Amniotic epithelial cell (primary cell): ENCODE measurements around the gene SUPT3H.
A peak's percentile ranks its signal among the peaks of the same experiment; 100 is the strongest.
"Not testable (repeated sequence)": the region's sequence is repeated elsewhere in the genome, so short reads cannot be mapped to it uniquely, and the experiment has no call there.

Experiments used
- DNase-seq: peaks from one replicate; pipeline ENCODE4 v3.0.0-alpha.2; 2010; ENCODE audit warnings: low read depth

SUPT3H gene

GRCh38 chr6:45255434-45255833, 122.3 kb downstream of the SUPT3H start:
- DNase-seq = no peak

DNA sequence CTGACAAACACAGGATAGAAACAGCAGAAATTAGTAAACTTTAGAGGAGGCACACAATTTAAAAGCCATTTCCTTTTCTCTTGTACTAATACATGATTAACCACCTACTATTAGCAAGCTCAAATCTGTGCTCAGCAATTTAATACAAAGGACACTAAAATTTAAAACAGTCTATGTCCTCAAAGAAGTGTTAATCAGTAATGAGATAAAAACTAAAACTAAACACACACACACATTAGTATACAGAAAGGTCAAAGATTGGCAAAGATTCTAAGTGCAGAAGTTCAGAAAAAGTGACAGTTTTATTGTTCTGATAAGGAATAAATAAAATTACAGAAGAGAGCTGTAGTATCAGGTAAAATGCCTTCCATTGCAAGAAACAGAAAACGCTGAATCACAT, 123.5 kb downstream of the SUPT3H start:
- DNase-seq = no peak

GRCh38 chr6:45253453-45253852, 124.3 kb downstream of the SUPT3H start:
- no peak for DNase-seq

DNA sequence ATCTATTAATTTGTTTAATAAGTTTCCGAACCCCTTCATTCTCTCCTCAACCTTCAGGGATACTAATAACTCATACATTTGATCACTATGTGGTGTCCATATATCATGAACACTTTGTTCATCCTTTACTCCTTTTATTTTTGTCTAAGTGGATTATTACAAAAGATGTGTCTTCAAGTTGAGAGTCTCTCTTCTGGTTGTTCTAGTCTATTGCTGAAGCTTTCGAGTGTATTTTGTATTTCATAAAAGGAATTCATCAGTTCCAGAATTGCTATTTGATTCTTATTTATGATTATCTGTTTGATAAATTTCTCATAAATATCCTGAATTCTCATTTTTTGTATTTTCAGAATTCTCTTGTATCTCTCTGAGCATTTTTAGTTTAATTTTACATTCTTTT, 146.1 kb downstream of the SUPT3H start:
- no peak for DNase-seq

DNA sequence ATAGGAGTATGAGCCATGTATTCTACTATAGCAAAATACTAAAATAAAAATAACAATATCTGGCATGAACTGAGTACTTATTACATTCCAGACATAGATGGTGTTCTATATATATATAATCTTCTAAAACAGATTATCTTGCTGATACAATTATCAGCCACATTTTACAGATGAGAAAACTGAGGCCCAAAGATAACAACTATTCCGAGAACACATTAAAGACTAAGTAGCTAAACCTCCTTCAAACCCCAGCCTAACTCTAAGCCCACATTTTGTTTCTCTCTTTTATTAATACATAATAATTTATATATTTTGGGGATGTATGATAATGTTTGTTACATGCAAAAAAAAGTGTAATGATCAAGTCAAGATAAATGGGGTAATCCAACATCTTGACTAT, 148.3 kb downstream of the SUPT3H start:
- DNase-seq = no peak

DNA sequence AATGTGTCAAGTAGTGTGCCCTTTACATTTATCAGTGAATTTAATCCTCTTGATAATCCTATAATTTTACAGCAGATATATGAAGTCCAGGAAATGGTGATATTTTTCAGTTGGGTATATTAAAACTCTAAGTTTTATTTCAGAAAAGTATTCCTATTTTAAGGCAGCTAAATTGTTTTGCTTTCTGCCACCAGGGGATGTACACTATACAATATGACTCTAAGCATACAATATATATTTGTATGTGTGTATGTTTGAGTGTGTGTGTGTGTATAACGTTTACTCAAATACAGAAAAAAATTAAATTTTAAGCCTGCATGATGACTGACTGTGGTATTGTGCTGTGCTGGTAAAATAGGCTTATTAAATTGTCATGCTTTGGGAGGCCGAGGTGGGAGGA, 151.7 kb downstream of the SUPT3H start:
- no peak for DNase-seq

DNA sequence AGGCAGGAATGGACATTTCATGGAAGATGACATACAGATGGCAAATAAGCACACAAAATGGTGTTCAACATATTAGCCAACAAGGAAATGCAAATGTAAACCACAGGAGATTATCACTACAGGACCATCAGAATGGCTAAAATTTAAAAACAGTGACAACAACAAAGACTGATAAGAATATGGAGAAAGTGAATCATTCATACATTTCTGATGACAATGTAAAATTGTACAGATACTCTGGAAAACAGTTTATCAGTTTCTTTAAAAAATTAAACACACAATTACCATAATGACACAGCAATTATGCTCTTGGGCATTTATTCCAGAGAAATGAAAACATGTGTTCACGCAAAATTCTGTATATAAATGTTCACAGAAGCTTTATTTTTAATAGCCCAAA, 155.4 kb downstream of the SUPT3H start:
- DNase-seq = no peak

- DNase-seq = no peak
These were observed 162.0 kb downstream of the SUPT3H start for GRCh38 chr6:45215759-45216158.

- DNase-seq = no peak
These were observed 164.8 kb downstream of the SUPT3H start for GRCh38 chr6:45212976-45213375.

DNA sequence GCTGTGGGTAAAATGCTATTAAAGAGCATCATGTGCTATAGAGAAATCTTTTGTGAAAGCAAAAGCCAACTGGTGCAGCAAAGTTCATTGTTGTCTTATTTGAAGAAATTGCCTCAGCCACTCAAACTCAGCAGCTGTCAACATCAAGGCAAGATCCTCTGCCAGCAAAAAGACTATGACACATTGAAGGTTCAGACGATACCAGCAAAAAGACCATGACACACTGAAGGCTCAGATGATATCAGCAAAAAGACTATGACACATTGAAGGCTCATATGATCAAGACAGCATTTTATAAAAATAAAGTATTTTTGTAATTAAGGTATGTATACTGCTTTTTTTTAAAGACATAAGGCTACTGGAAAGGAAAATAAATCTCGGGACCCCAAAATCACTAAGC, 168.0 kb downstream of the SUPT3H start:
- DNase-seq = no peak

DNA sequence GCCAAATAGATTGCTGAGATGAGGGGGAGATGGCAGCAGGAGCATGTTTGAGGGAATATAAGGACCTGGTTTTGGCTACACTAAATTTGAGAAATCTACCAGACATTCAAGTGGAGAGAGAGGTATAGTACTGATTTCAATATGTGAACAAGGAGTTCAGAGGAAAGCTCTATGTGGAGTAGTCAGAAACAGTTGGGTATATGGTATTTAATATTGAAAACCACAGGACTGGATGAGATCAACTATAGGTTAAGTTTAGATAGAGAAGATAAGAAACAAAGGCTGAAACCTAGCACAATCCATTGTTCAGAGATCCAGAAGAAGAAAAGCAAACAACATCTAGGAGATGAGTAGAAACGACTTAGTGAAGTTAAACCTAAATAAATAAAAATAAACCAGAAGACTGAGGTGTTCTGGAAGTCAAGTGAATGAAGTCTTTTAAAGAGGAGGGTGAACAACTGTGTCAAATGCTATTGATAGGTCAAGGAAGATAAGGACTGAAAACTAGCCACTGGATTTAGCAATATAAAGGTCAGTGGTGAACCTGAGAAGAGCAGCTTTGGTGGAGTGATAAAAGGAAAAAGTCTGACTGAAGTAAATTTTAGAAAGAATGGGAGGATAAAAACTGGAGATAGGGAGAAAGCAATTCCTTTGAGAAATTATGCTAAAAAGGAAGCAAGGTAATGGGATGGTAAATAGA, 170.8 kb downstream of the SUPT3H start:
- no peak for DNase-seq

GRCh38 chr6:45201484-45201883, 176.2 kb downstream of the SUPT3H start:
- no peak for DNase-seq

GRCh38 chr6:45200510-45200909, 177.2 kb downstream of the SUPT3H start:
- DNase-seq = no peak

DNA sequence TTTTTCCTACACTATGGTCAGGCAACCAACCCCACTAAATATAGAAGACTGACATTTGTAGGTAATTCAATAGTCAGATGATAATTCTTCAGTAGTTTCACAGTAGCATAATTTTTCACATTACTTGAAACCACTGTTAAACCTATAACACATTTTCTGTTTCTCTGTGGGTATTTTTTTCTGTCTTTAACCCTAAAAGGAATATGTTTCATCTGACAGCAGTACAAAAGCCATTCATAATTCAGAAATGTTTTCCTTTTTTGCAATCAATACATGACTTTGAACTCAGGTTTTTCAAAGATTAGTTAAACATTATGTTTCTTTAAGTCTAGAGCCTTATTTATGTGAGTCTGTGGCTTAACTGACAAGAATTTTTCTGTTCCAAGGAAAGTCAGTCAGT, 178.2 kb downstream of the SUPT3H start:
- DNase-seq = no peak

DNA sequence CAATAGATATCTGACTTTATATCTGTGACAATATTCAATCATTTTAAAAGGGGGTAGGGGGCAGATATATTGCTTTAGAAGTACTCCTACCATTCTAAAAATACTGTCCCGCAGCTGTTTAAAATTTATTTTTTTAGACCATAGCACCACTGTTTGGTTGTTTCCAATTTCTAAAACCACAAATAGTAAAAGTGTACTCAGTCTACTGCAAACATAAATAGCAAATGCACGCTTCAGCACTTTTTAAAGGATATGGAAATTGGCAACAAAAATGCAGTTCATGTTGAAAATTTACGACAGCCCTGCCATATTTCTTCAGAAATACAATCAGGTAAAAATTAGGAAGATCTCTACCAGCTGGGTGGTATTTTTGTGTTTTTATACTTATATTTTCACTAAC, 181.6 kb downstream of the SUPT3H start:
- DNase-seq = no peak

GRCh38 chr6:45195137-45195536, 182.6 kb downstream of the SUPT3H start:
- DNase-seq = no peak

- DNase-seq = peak; percentile 31
These were observed 185.2 kb downstream of the SUPT3H start for GRCh38 chr6:45192556-45192955.

DNA sequence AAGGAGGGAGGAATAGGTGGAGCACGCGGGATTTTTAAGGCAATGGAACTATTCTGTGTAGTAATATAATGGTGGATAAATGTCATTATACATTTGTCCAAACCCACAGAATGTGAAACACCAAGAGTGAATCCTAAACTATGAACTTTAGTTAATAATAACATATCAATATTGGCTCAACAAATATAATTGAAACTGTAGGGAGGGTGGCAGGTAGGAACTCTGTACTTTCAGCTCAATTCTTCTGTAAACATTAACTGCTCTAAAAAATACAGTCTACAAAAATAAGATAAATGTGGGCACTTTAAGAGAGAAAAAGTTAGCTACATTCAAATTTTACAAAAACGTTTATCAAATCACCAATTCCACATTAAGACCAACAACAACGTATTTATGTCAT, 186.3 kb downstream of the SUPT3H start:
- DNase-seq = no peak

DNA sequence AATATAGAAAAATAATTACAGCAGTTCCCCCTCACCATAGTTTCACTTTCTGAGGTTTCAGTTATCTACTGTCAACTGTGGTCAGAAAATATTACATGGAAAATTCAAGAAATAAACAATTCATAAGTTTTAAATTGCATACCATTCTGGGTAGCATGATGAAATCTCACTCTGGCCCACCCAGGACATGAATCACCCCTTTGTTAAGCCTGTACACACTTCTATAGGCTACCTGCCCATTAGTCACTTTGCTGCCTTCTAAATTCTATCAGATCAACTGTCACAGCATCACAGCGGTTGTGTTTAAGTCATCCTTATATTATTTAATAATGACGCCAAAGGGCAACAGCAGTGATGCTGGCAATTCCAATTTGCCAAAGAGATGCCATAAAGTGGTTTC, 189.9 kb downstream of the SUPT3H start:
- DNase-seq = peak; percentile 82

DNA sequence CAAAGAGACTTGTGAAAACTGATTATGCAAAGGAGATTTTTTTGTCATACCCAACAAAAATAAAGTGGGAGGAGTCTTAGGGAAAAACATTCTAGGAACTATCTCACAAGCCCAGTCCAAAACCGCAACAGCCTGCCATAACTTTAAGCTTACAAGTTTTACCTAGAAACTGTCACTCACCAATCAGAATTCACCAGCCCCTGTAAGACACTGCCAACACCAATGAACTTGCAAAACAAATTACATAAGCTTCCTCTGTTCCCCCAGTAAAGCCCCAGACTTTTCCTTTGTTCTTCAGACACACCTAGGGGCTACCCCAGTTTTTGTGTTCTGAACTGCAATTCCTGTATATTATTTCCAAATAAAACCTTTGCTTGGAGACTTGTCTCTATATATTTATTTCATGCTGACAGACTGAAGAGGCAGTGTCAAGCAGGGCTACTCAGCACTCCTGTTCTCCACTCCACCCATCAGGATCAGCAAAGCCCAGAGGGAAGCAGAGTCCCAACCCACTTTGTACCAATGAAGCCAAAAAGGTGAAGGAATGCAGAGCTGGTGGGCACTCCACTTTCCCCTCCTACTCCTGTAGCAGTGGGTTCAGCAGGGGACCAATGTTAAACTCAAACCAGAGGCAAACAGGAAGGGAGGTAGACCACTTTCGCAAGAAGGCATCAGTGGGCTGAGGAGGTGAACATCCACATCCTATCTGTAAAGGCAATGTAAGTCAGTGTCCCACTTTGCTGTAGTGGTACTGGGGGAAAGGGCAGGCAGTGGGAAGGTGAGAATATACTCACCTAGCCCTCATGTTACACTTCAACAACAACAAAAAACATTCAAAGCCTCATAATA, 192.1 kb downstream of the SUPT3H start:
- DNase-seq = peak; percentile 13

- no peak for DNase-seq
These were observed 192.8 kb downstream of the SUPT3H start for GRCh38 chr6:45184937-45185336.

GRCh38 chr6:45184040-45184439, 193.7 kb downstream of the SUPT3H start:
- DNase-seq = no peak

GRCh38 chr6:45176373-45176772, 201.4 kb downstream of the SUPT3H start:
- DNase-seq = not testable (repeated sequence)

DNA sequence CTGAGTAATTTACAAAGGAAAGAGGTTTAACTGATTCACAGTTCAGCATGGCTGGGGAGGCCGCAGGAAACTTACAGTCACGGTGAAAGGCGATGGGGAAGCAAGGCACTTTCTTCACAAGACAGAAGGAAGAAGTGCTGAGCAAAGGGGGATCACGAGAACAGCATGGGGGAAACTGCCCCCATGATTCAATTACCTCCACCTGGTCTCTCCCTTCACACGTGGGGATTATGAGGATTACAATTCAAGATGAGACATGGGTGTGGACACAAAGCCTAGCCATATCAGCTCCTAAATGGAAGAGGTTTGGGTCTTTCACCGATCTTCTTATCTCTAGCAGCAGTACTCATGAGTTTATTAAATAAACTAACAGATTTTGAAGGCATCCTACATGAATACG, 202.5 kb downstream of the SUPT3H start:
- DNase-seq = no peak
